HepG2 (cell line): ENCODE measurements around the gene ABHD12. TPM values are rescaled to one million over a fixed set of nuclear protein-coding genes. Genes with fewer than 3 reads are reported as not detected.
A peak's percentile ranks its signal among the peaks of the same experiment; 100 is the strongest.

ENCODE experiments used
- BRCA1 ChIP-seq: sonication (generic); formaldehyde crosslinking; IDR thresholded peaks from 2 replicates; pipeline ENCODE4 v1.4.0; 2020; ENCODE audit warnings: missing genetic modification reagents
- ESRRA ChIP-seq: sonication (generic); formaldehyde crosslinking; IDR thresholded peaks from 2 replicates; pipeline ENCODE4 v1.5.1; 2020; ENCODE audit warnings: mild to moderate bottlenecking, low read depth, missing genetic modification reagents
- GMEB2 ChIP-seq: IDR thresholded peaks from 2 replicates; pipeline ENCODE4 v1.6.1; 2016; ENCODE audit warnings: missing biosample characterization, missing genetic modification reagents, low read depth
- HMGXB3 ChIP-seq: sonication (generic); formaldehyde crosslinking; IDR thresholded peaks from 2 replicates; pipeline ENCODE4 v1.4.0; 2020; ENCODE audit warnings: missing genetic modification reagents, borderline replicate concordance
- HOXA3 ChIP-seq: sonication (generic); formaldehyde crosslinking; IDR thresholded peaks from 2 replicates; pipeline ENCODE4 v1.5.0; 2020; ENCODE audit warnings: missing genetic modification reagents
- KMT2B ChIP-seq: IDR thresholded peaks from 2 replicates; pipeline ENCODE4 v1.6.1; 2016; ENCODE audit warnings: missing genetic modification reagents, missing compliant biosample characterization
- LBX2 ChIP-seq: sonication (generic); formaldehyde crosslinking; IDR thresholded peaks from 2 replicates; pipeline ENCODE4 v1.5.0; 2020; ENCODE audit warnings: missing genetic modification reagents, mild to moderate bottlenecking, borderline replicate concordance
- MTA1 ChIP-seq: sonication (generic); formaldehyde crosslinking; IDR thresholded peaks from 2 replicates; pipeline ENCODE4 v1.4.0; 2020; ENCODE audit warnings: missing genetic modification reagents, mild to moderate bottlenecking, borderline replicate concordance
- REL ChIP-seq: sonication (generic); formaldehyde crosslinking; conservative IDR thresholded peaks from 2 replicates; pipeline ENCODE4 v1.8.0; 2022; ENCODE audit warnings: mild to moderate bottlenecking, missing genetic modification reagents, moderate library complexity
- TEAD3 ChIP-seq: optimal IDR thresholded peaks from 2 replicates; pipeline ENCODE3; 2016; ENCODE audit warnings: borderline replicate concordance
- THAP7 ChIP-seq: sonication (generic); formaldehyde crosslinking; IDR thresholded peaks from 2 replicates; pipeline ENCODE4 v1.8.1; 2023; ENCODE audit warnings: mild to moderate bottlenecking, missing genetic modification reagents
- ZBTB7B ChIP-seq: sonication (generic); formaldehyde crosslinking; IDR thresholded peaks from 2 replicates; pipeline ENCODE4 v1.4.0; 2020; ENCODE audit warnings: missing genetic modification reagents
- ZFP91 ChIP-seq: sonication (generic); formaldehyde crosslinking; IDR thresholded peaks from 2 replicates; pipeline ENCODE4 v1.9.0; 2022; ENCODE audit warnings: missing genetic modification reagents, mild to moderate bottlenecking, borderline replicate concordance
- ZNF333 ChIP-seq: sonication (generic); formaldehyde crosslinking; IDR thresholded peaks from 2 replicates; pipeline ENCODE4 v1.4.0; 2020; ENCODE audit warnings: mild to moderate bottlenecking, missing genetic modification reagents, borderline replicate concordance
- ZNF362 ChIP-seq: sonication (generic); formaldehyde crosslinking; IDR thresholded peaks from 2 replicates; pipeline ENCODE4 v1.4.0; 2020; ENCODE audit warnings: missing genetic modification reagents, mild to moderate bottlenecking, borderline replicate concordance
- ZNF704 ChIP-seq: sonication (generic); formaldehyde crosslinking; IDR thresholded peaks from 2 replicates; pipeline ENCODE4 v1.8.1; 2023; ENCODE audit warnings: mild to moderate bottlenecking, inconsistent platforms, moderate library complexity, missing genetic modification reagents, borderline replicate concordance
- polyA plus RNA-seq, 8 experiments: library from polyadenylated mRNA; depleted of rRNA in 3 of 8; stranded (reverse) in 7 of 8; unstranded in 1 of 8; fragments of >200 nt; fragmentation: Illumina TruSeq in 4 of 8; extraction: Trizol in 4 of 8; gene quantifications; 2 replicates each; pipeline versions ENCODE4 v1.2.1 to v1.2.3, GENCODE V29; 2011 to 2016; ENCODE audit warnings: low read depth in 4 of 8, missing spikeins in 1 of 8, mixed read lengths in 1 of 8; ENCODE audit not compliant: insufficient read depth in 1 of 8
- total RNA-seq, 5 experiments: library from RNA; depleted of rRNA; stranded (reverse); fragments of >200 nt; fragmentation: Illumina TruSeq; extraction: Trizol; gene quantifications; 2 replicates each; pipeline ENCODE4 v1.2.3, GENCODE V29; 2016; ENCODE audit warnings: low read depth in 1 of 5

Gene ABHD12
- total and polyA plus RNA-seq, 2 of the 13 experiments (the other 11 are each of a cell fraction or from before 2014, with no cell fraction given), result 23.5 to 72.1 TPM

- no peak for TF ChIP-seq ZNF704 (CRISPR knock-in tag)
- no peak for TF ChIP-seq REL (CRISPR knock-in tag)
- 0 out of 2 replicates have a peak, but pooled peaks have one; percentile 91 for TF ChIP-seq LBX2
- TF ChIP-seq KMT2B, result peak; percentile 76
- no peak for TF ChIP-seq ZNF333 (CRISPR knock-in tag)
- peak; percentile 79 for TF ChIP-seq ESRRA (CRISPR knock-in tag)
- TF ChIP-seq ZFP91 (CRISPR knock-in tag), result no peak; the same call in 1 of the 2 replicates
- peak; percentile 72; the same call in 1 of the 2 replicates for TF ChIP-seq BRCA1
- peak; percentile 79; the same call in 1 of the 2 replicates for TF ChIP-seq HOXA3
- TF ChIP-seq HMGXB3 (CRISPR knock-in tag), result peak; percentile 67; the same call in 1 of the 2 replicates
- TF ChIP-seq GMEB2, result 0 out of 2 replicates have a peak, but pooled peaks have one; percentile 23
- TF ChIP-seq THAP7 (CRISPR knock-in tag), result peak; percentile 64; the same call in 1 of the 2 replicates
- TF ChIP-seq ZBTB7B (CRISPR knock-in tag), result peak; percentile 73; the same call in 1 of the 2 replicates
- peak; percentile 29; the same call in 1 of the 2 replicates for TF ChIP-seq ZNF362 (CRISPR knock-in tag)
- TF ChIP-seq MTA1 (CRISPR knock-in tag), result peak; percentile 13; the same call in 1 of the 2 replicates
- TF ChIP-seq TEAD3, result peak; percentile 75
Measured at GRCh38 chr20:25310268-25310920, 80.2 kb downstream of the ABHD12 start (continued).
